Prostate gland (tissue), 2 donors: ENCODE data around the gene COL24A1. TPM values are rescaled to one million over a fixed set of nuclear protein-coding genes. Genes with fewer than 3 reads are reported as not detected.
"Not testable (repeated sequence)": the region's sequence is repeated elsewhere in the genome, so short reads cannot be mapped to it uniquely, and the experiment has no call there.

ENCODE experiments used
- DNase-seq: peaks from one replicate; pipeline ENCODE4 v3.0.0-alpha.2; 2019; ENCODE audit warnings: low spot score
- H3K27ac ChIP-seq, 2 donors: fragments of 200-600 bp; sonication (generic); 2 replicates each; pipeline ENCODE4 v1.5.1; 2017 to 2019
- H3K27me3 ChIP-seq: fragments of 200-600 bp; sonication (generic); replicated peaks from 2 replicates; pipeline ENCODE4 v1.5.1; 2019; ENCODE audit not compliant: insufficient read depth
- H3K36me3 ChIP-seq, 2 donors: fragments of 200-600 bp; sonication (generic); 1 replicate in 1 of 2; 2 replicates in 1 of 2; pipeline versions ENCODE4 v1.5.1 to v1.8.1; 2017 to 2019
- H3K4me1 ChIP-seq: fragments of 200-600 bp; sonication (generic); replicated peaks from 2 replicates; pipeline ENCODE4 v1.5.1; 2019
- H3K4me3 ChIP-seq, 2 donors: fragments of 200-600 bp; sonication (generic); 2 replicates each; pipeline ENCODE4 v1.5.1; 2017 to 2019
- H3K9me3 ChIP-seq: fragments of 200-600 bp; sonication (generic); 2 replicates; pipeline ENCODE4 v1.5.1; 2017
- POLR2A ChIP-seq: fragments of 450-650 bp; IDR thresholded peaks from one replicate; pipeline ENCODE4 v1.6.1; 2016; ENCODE audit warnings: antibody characterized with exemption, mild to moderate bottlenecking
- POLR2AphosphoS5 ChIP-seq: sonication (generic); formaldehyde crosslinking; IDR thresholded peaks from one replicate; pipeline ENCODE4 v1.6.1; 2017; ENCODE audit warnings: antibody characterized with exemption
- WGBS: methylation state at CpG from one replicate; pipeline ENCODE4 v1.1.5; 2018; 5-methylcytosine and 5-hydroxymethylcytosine counted together
- intact Hi-C: fragments of 100-400 bp; cut with DNase I; formaldehyde crosslinking; loops from one replicate; pipeline ENCODE4 v1.14.2; 2022
- total RNA-seq, 2 donors: library from RNA; depleted of rRNA; stranded (reverse); fragments of >200 nt; gene quantifications; one replicate each; pipeline ENCODE4 v1.1.0, GENCODE V29; 2016
- TF ChIP-seq, protein P1 (sequence below), 4 experiments: fragments of 200-600 bp in 2 of 4; fragments of 450-650 bp in 2 of 4; sonication (generic) in 2 of 4; IDR thresholded peaks; 1 replicate in 3 of 4; 2 replicates in 1 of 4; pipeline ENCODE4 v1.5.1; 2016 to 2019; ENCODE audit warnings: antibody characterized with exemption in 4 of 4, mild to moderate bottlenecking in 2 of 4, moderate library complexity in 2 of 4

Gene COL24A1
- total RNA-seq, 2 donors from 2014 or later, result 0.28 to 0.32 TPM

DNA sequence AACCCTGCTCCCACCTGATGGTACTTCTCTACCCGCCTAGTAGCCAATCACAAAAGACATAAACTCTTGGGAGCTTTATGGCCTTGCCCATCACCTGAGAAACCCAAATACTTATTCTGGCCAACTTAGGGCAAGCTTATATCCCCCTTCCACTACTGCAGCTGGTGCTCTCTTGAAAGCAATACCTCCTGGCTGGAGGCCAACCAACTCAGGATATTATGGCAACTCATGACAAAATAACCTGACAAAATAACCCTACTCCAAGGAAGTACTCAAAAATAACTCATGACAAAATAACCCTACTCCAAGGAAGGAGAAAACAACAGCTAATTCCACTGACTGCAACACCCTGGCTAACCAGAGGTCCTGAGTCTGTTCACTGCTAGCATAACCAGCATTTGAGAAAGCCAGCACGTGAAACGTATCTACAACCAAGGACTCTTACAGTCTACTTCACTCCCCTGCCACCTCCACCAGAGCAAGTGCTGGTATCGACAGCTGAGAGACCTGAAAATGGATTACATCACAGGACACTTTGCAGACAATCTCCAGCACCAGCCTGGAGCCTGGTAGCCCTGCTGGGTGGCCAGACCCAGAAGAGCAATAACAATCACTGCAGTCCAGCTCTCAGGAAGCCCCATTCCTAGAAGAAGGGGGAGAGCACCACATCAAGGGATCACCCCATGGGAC, 179.9 kb downstream of the COL24A1 start:
- TF ChIP-seq, protein P1, sequence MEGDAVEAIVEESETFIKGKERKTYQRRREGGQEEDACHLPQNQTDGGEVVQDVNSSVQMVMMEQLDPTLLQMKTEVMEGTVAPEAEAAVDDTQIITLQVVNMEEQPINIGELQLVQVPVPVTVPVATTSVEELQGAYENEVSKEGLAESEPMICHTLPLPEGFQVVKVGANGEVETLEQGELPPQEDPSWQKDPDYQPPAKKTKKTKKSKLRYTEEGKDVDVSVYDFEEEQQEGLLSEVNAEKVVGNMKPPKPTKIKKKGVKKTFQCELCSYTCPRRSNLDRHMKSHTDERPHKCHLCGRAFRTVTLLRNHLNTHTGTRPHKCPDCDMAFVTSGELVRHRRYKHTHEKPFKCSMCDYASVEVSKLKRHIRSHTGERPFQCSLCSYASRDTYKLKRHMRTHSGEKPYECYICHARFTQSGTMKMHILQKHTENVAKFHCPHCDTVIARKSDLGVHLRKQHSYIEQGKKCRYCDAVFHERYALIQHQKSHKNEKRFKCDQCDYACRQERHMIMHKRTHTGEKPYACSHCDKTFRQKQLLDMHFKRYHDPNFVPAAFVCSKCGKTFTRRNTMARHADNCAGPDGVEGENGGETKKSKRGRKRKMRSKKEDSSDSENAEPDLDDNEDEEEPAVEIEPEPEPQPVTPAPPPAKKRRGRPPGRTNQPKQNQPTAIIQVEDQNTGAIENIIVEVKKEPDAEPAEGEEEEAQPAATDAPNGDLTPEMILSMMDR (IDR thresholded peaks at IDR 0.05), result no peak
- no peak for TF ChIP-seq POLR2A
- no peak for TF ChIP-seq POLR2AphosphoS5
- Histone ChIP-seq H3K9me3 (no peaks in the 10 kb centered on the region), H3K4me3 (no peak overlapping the region), H3K4me1 (no peaks in the 10 kb centered on the region), H3K36me3 (no peaks in the 10 kb centered on the region), H3K27me3 (no peaks in the 10 kb centered on the region), H3K27ac (no peak overlapping the region)
- 85% methylated on average over 4 of the region's 4 CpGs for WGBS
- no peak for DNase-seq
- intact Hi-C loops, result no loop called here

- TF ChIP-seq, protein P1 (IDR thresholded peaks at IDR 0.05), result no peak
- TF ChIP-seq POLR2AphosphoS5 (no peak), POLR2A (no peak)
- intact Hi-C loops, result no loop called here
- no peaks in the 10 kb centered on the region for H3K27me3 ChIP-seq
- no peaks in the 10 kb centered on the region for H3K4me1 ChIP-seq
- H3K4me3 ChIP-seq, result no peak overlapping the region
- H3K27ac ChIP-seq, result no peak overlapping the region
- no peak for DNase-seq
- no peaks in the 10 kb centered on the region for H3K36me3 ChIP-seq
- WGBS, result 67% methylated on average over 5 of the region's 5 CpGs
- H3K9me3 ChIP-seq, result no peaks in the 10 kb centered on the region
These were observed 180.6 kb downstream of the COL24A1 start for GRCh38 chr1:85975912-85976371.

- no peaks in the 10 kb centered on the region for H3K36me3 ChIP-seq
- no peaks in the 10 kb centered on the region for H3K4me1 ChIP-seq
- no peak for DNase-seq
- 94% methylated on average over 2 of the region's 2 CpGs for WGBS
- no peak overlapping the region for H3K27ac ChIP-seq
- no peak overlapping the region for H3K4me3 ChIP-seq
- no peaks in the 10 kb centered on the region for H3K27me3 ChIP-seq
- TF ChIP-seq, protein P1 (IDR thresholded peaks at IDR 0.05), result no peak
- no peak for TF ChIP-seq POLR2A
- TF ChIP-seq POLR2AphosphoS5, result no peak
- intact Hi-C loops, result no loop called here
- H3K9me3 ChIP-seq, result no peaks in the 10 kb centered on the region
These were observed 194.1 kb downstream of the COL24A1 start for GRCh38 chr1:85962457-85962856.

- WGBS, result 84% methylated on average over 2 of the region's 2 CpGs
- DNase-seq, result no peak
- H3K9me3 ChIP-seq, result no peaks in the 10 kb centered on the region
- H3K4me1 ChIP-seq, result no peaks in the 10 kb centered on the region
- H3K4me3 ChIP-seq, result no peak overlapping the region
- intact Hi-C loops, result no loop called here
- no peaks in the 10 kb centered on the region for H3K36me3 ChIP-seq
- no peak for TF ChIP-seq POLR2AphosphoS5
- TF ChIP-seq POLR2A, result no peak
- TF ChIP-seq, protein P1 (IDR thresholded peaks at IDR 0.05), result no peak
- no peak overlapping the region for H3K27ac ChIP-seq
- H3K27me3 ChIP-seq, result no peaks in the 10 kb centered on the region
These were observed 198.8 kb downstream of the COL24A1 start for GRCh38 chr1:85957760-85958159.

DNA sequence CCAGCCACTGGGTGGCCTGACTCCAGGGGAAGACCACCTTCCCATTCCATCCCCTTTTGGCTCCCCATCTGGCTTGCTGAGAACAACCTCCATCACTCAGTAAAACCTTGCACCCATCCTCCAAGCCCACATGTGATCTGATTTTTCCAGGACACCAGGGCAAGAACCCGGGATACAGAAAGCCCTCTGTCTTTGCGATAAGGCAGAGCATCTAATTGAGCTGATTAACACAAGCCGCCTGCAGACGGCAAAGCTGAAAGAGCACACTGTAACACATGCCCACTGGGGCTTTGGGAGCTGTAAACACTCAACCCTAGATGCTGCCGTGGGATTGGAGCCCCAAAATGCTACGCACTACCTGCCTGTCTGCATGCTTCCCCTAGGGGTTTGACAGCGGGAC, 201.4 kb downstream of the COL24A1 start:
- H3K9me3 ChIP-seq, intact Hi-C loops, H3K4me1 ChIP-seq, H3K27ac ChIP-seq, DNase-seq, H3K36me3 ChIP-seq, H3K4me3 ChIP-seq, H3K27me3 ChIP-seq: not testable (repeated sequence)
- 95% methylated on average over 7 of the region's 7 CpGs for WGBS
